Measurements from ENCODE around the gene FOXA1.

The FOXA1 gene

DNA sequence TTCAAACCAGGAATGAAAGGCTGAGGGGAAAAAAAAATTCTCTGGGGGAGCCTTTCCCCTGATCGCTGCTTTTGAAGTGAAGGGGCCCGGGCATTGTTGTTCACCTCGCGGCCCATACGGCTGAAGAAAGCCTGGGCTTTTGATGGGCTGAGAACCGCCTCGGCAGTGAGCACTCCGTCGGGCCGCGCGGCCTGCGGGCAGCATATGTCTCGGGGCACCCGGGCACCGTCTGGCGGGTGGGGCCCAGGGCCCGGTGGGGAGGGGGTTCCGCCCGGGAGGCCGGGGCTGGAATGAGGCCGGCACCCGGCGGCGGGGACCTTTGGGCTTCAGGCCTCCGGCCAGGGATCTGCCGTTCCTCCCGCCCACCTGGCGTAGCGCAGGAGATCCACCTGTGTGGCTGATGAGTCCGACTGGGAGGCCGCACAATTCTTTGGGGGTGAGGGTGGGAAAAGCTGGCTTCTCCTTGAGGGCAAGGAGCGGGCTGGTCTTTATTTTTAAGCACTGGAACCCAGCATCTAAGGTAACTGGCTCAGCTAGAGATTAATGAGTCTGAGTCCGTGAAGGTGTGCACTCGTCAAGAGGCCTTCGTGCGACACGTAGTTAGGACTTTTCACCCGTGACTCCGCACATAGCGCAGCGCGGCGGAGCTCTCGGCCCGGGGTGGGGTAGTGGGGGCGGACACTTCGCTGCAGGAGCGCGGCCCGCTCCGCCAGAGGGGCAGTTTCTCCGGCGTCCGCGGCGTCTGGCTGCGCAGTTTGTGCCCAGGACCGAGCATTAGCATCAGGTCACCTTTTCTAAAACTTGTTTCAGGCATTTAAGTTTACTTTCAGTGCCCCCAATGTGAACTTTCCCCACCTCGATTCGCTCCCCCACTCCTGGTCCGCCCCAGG lies 10.6 kb downstream of the FOXA1 start:
- no peak overlapping the region for H3K4me3 ChIP-seq (ENCODE audit: low read depth, low read length)
- TF ChIP-seq, protein P1, sequence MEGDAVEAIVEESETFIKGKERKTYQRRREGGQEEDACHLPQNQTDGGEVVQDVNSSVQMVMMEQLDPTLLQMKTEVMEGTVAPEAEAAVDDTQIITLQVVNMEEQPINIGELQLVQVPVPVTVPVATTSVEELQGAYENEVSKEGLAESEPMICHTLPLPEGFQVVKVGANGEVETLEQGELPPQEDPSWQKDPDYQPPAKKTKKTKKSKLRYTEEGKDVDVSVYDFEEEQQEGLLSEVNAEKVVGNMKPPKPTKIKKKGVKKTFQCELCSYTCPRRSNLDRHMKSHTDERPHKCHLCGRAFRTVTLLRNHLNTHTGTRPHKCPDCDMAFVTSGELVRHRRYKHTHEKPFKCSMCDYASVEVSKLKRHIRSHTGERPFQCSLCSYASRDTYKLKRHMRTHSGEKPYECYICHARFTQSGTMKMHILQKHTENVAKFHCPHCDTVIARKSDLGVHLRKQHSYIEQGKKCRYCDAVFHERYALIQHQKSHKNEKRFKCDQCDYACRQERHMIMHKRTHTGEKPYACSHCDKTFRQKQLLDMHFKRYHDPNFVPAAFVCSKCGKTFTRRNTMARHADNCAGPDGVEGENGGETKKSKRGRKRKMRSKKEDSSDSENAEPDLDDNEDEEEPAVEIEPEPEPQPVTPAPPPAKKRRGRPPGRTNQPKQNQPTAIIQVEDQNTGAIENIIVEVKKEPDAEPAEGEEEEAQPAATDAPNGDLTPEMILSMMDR (IDR thresholded peaks at IDR 0.05; ENCODE audit: borderline replicate concordance, insufficient read depth, low read depth, low read length): no peak

DNA sequence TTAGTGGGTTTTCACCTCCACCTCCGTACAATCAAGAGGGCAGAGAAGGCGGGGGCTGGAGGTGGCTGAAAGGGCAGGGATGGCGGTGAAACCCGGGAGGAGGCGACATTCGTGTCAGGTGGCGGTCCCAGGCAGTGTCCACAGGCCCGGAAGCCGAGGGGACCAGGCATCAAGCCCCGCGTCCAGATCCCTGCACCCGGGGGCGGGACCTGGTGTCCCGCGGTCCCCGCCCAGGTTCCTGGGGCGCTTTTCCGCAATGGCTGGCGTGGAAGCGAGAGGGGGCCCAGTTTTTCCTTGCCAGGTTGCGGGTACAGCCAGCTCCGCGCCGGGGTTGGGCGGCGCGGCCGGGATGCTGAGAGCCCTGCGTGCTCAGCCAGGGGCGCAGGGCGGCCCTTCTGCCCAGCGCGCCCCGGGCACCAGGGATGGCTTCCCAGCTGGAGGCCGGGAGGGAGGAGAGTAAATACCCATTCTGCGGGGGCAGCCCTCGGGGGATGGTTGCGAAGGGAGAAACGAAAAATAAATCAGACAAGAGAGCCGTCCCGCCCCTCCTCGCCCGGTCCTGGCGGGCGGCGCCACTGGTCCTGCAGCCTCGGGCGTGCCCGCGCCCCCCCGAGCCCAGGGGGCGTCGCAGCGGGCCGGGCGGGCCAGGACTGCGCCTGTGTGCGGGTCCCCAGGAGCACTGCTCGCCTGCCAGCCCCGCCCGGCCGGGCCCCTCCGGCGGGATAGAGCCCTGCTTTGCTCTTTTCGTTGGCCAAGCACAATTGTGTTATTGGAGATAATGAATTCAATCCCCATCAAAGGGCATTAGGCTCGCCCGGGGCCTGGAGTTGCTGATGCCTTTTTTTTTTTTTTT lies 11.5 kb downstream of the FOXA1 start:
- TF ChIP-seq, protein P1 (IDR thresholded peaks at IDR 0.05; ENCODE audit: borderline replicate concordance, insufficient read depth, low read depth, low read length): no peak
- no peak overlapping the region for H3K4me3 ChIP-seq (ENCODE audit: low read depth, low read length)

DNA sequence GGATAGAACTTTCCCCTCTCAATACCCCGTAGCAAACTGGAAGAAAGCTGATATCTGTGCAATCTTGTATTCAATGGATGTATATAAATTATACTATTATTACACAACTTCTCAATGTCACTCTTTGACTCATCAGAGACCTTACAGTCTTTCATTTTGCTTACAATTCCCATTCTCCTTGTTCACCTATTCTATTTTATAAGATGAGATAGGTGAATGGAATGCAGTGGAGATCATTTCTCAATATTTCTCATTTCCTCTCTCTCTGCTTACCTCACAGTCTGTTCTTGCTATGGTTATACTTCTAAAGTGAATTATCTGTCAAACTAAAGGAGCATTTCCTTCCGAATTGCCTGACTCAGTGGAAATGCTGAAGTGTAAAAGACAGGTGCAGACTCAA lies 14.9 kb downstream of the FOXA1 start:
- TF ChIP-seq, protein P1 (IDR thresholded peaks at IDR 0.05; ENCODE audit: borderline replicate concordance, insufficient read depth, low read depth, low read length): no peak
- H3K4me3 ChIP-seq (ENCODE audit: low read depth, low read length): no peak overlapping the region

DNA sequence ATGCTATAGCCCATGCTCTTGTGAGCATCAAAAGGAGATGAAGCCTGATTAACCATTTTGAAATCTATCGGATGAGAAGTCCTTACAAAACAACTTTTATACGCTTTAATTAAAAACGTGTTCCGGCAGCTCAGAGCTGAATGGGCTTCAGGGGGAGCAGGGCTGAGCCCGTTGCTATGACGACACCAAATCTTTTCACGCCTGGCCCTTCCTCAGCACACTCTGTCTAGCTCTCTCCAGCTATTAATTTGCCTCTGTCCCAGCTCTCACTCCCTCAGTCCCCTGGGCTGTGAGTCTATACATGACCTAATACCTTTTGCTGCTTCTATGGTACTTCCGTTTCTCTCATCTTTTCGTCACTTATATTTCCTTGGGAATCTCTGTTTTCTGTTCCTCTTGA lies 15.8 kb downstream of the FOXA1 start:
- TF ChIP-seq, protein P1 (IDR thresholded peaks at IDR 0.05; ENCODE audit: borderline replicate concordance, insufficient read depth, low read depth, low read length): no peak
- H3K4me3 ChIP-seq (ENCODE audit: low read depth, low read length): no peak overlapping the region

DNA sequence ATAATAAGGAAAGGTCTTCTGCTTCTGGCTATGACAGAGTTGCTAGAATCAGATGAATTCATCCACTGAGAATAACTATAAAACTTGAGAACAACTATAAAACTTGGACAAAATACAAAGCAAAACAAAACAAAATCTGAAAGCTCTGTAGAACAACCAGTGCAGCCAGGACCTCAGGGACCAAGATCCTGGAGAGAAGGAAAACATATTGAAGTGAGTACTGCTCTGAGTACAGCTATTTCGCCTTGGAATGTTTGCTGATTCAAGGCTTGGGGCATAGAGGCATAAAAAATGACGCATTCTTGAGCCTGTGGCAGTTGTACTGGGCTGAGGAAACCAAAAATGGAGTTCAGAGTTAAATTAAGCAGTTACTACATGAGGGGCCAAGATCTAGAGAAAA lies 21.7 kb downstream of the FOXA1 start:
- TF ChIP-seq, protein P1 (IDR thresholded peaks at IDR 0.05; ENCODE audit: borderline replicate concordance, insufficient read depth, low read depth, low read length): no peak

DNA sequence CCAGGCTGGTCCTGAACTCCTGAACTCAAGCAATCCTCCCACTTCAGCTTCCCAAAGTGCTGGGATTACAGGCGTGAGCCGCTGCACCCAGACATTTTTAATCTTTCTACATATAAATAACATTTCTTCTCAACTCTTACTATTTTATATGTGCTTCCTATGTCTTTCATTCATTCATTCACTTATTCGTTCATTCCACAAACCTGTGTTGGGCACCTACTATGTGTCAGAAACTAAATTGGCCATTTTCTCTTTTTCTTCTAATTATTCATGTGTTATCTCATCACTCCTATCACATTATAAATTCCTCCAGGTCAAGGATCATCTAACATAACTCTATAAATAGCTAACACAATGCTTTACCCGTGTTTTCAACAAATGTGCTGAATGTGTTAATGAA lies 23.7 kb downstream of the FOXA1 start:
- H3K4me3 ChIP-seq (ENCODE audit: low read depth, low read length): no peak overlapping the region

More for the DNA sequence above, 21.7 kb downstream of the FOXA1 start:
- no peak overlapping the region for H3K4me3 ChIP-seq (ENCODE audit: low read depth, low read length)

More for the DNA sequence above, 23.7 kb downstream of the FOXA1 start:
- TF ChIP-seq, protein P1 (IDR thresholded peaks at IDR 0.05; ENCODE audit: borderline replicate concordance, insufficient read depth, low read depth, low read length): no peak

All from GM12875 (cell line).